Peyer's patch (tissue), 4 donors: Measurements from ENCODE around the gene HDAC11.

ENCODE experiments used
- CTCF ChIP-seq, 6 experiments: fragments of 450-650 bp in 4 of 6; fragments of 200-600 bp in 2 of 6; sonication (generic) in 1 of 6; IDR thresholded peaks; one replicate each; pipeline ENCODE4 v1.5.1; 2017 to 2019; ENCODE audit warnings: antibody characterized with exemption in 6 of 6, mild to moderate bottlenecking in 3 of 6, moderate library complexity in 1 of 6
- POLR2A ChIP-seq, 2 donors: fragments of 450-650 bp; IDR thresholded peaks; one replicate each; pipeline ENCODE4 v1.5.1; 2017; ENCODE audit warnings: antibody characterized with exemption in 2 of 2, mild to moderate bottlenecking in 2 of 2, moderate library complexity in 2 of 2

GRCh38 chr3:13480340-13481318 is 523 bp downstream of the HDAC11 start:
- TF ChIP-seq POLR2A (IDR thresholded peaks at IDR 0.05) = peak in 1 of 2 donors; percentile 22
- no peak for TF ChIP-seq CTCF (IDR thresholded peaks at IDR 0.05)
